GM15510 (cell line): ENCODE measurements around the gene CCDC92B.

Source experiments
- POLR2A ChIP-seq: IDR thresholded peaks from 3 replicates; pipeline ENCODE4 v1.6.1; 2011; ENCODE audit warnings: borderline replicate concordance; ENCODE audit not compliant: insufficient read length; ENCODE audit errors: extremely low read depth

Gene CCDC92B

DNA sequence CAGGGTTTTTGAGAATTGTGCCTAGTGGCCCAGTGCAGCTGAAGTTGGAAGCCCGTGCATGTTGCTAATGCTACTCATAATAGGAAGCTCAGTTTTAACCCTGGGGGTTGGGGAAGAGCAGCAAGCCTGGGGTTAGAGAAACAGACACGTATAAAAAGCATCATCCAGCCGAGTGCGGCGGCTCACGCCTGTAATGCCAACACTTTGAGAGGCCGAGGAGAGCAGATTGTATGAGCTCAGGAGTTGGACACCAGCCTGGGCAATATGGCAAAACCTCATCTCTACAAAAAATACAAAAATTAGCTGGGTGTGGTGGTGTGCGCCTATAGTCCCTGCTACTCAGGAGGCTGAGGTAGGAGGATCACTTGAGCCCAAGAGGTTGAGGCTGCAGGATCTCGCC, 35.6 kb downstream of the CCDC92B start:
- TF ChIP-seq POLR2A, result no peak

DNA sequence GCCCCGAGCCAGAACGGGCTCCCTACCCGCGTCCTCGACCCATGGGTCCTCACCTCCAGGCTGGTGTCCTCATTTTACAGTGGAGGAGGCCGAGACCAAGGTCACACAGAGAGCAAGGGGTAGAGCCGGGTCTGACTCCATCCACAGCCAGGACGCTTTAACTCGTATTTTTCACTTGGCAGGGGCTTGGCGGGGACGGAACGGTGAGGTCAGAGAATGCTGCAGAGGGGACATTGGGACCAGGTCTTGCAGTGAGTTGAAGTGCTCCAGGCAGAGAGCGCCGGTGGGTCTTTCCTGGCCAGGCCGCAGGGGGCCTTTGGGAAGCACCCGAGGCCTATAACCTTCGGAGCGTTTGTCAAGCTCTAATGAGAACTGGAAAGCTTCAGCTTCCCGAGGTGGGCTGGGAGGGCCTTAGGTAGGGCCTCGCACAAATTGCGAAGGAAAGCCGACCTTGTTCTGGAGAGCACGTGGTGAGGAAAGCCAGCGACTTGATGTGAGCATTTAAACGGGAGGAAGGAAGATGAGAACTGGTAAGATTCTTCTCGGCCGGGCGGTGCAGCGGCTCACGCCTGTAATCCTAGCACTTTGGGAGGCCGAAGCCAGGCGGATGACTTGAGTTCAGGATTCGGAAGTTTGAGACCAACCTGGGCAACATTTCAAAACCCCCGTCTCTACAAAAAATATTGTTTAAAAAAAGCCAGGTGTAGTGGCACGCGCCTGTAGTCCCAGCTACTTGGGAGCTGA, 37.0 kb downstream of the CCDC92B start:
- TF ChIP-seq POLR2A, result no peak

DNA sequence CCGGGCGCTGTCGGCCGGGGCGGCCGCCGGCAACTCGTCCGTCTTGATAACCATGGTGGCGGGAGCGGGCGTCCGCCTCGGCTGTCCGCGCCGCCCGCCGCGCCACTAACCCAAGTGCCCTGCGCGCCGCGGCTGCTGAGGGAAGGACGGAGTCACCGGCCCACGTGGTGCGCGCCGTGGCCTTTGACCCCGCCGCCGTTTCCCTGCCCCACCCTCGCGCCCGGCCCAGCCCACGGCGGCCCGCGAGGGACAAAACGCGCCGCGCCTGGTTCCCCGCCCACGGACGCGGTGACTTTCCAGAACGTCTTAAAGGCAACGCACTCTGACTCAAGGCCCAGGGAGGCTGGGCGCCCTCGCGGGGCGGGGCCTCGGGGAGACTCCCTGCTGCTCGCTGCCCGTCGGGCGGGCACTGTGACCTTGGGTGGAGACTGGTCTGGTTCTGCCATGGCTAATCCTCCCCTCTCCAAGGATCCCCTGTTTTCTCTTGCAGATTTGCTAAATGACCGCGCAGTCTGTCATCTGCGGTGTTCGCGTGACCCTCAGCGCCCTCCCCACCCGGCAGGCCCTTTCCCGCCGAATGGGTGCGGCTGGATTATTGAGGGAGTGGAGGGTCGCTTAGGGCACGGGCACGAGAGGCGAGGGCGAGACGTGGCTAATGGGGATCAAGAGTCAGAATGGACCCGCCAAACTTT, 37.7 kb downstream of the CCDC92B start, which contains the start of gene CLUH:
Gene CLUH (minus strand): TSS at position 157 of the 692 bp plus-strand sequence. CDS start 103 bp downstream, at position 54.
- TF ChIP-seq POLR2A, result peak; percentile 79

DNA sequence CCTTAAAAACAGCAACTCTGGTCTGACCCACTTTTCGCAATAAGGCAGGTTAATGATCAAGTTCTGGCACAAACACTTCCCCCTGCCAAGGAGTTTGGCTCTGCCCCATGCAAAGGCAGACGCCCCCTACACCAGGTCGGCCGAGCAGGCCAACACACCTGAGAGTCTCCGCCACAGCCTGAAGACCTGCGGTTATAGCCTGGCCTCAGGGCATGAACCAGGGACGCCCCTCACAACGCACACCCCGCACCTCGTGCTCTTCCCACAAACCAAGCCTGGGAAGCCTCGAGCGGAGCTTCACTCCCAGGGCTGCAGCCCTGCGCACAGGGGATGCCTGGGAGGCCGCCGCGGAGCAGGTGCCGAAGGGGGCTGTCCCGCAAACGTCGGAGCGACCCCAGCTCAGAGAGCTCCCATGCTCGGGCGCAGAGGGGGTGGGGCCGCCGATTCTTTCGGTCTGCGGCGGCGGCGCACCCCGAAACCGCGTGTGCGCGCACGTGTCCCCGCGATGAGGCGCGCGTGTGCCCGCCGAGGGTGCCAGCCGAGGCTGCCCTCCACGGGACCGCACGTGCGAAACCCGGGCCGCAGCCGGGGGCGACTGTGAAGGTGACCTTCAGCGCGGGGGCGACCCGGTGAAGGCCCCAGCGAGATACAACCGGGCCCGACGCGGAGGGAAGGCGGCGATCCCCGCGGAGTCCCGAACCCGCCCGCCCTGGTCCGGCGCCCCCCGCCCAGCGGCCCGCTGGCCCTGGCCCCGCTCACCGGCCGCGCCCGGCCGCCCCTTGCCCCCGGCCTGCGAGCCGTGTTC, 38.4 kb downstream of the CCDC92B start:
- no peak for TF ChIP-seq POLR2A

DNA sequence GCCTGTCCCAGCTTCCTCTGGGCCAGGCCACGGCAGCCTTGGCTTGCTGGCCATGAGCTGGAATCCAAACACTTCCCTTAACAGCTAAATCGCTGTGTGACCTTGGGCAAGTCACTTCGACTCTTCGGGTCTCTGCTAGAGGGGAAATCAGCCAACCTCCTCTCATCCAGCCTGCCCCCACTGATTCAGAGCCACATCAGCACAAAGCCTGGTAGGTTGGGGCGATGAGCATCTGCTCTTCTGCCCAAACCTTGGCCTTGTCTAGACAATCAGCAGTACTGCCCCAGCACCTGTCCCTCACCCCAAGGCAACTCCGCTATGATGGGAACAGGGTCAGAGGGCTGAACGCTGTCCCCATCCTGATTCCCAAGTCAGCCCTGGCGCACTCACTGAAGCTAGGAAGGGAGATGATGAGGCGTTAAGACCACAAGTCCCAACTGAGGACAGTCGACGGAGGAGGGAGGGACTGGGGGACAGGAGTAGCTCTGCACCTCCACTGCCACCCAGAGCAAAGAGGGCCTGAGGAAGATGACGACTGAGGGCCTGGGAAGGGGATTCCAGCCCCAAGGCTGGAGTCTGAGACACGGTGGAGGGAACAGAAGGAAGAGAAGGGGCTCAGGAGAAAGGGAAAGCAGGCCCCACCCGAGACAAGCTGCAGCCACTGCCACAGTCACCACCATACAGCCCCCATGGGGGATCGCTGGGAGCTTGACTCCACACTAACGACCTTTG, 39.2 kb downstream of the CCDC92B start:
- TF ChIP-seq POLR2A, result no peak

DNA sequence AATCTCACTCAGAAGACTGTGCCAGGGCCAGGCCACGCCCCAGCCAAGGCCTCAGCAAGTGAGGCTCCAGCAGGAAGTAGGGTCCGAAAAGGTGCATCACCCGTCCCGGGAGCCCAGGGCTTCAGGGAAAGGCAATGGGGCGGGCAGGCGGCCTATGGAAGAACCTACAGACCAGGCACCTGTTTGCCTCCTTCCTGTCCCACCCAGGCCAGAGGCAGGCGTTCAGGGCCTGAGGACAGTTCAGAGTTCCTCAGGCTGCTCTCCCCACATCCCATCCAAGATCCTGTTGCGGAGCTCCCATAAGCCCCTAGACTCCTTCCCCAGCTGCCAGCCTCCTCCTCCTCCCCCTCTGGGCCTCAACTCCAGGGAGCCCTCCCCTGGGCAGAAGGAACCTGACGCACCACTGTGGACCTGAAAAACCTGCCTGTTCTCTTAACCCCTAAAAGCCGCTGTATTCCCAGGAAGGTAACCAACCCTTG, 40.2 kb downstream of the CCDC92B start:
- TF ChIP-seq POLR2A, result peak; percentile 17

DNA sequence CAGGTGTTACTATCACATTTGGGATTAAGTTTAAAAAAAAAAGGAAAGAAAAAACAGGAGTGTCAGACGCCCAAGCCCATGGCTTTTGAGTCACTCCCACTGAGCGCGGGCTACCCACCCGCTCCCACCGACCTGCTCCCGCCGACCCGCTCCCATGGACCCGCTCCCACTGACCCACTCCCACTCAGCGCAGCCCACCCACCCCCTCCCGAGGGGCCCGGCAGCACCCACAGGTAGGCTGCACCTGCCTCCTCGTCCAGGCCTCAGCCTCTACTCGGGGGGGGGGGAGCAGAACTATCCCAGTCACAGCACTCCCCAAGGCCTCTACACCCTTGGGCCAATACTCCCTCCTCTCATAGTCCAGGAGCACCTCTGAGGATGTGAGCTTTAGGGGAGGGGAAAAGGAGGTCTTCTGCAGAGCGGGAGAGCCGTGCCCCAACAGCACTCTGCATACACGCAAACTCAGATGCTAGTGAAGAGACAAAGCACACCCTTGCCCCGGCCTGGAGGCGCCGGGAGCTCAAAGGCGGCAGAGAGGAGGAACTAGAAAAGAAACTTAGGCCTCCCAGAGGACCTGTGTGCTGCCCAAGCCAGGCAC, 40.8 kb downstream of the CCDC92B start:
- no peak for TF ChIP-seq POLR2A

DNA sequence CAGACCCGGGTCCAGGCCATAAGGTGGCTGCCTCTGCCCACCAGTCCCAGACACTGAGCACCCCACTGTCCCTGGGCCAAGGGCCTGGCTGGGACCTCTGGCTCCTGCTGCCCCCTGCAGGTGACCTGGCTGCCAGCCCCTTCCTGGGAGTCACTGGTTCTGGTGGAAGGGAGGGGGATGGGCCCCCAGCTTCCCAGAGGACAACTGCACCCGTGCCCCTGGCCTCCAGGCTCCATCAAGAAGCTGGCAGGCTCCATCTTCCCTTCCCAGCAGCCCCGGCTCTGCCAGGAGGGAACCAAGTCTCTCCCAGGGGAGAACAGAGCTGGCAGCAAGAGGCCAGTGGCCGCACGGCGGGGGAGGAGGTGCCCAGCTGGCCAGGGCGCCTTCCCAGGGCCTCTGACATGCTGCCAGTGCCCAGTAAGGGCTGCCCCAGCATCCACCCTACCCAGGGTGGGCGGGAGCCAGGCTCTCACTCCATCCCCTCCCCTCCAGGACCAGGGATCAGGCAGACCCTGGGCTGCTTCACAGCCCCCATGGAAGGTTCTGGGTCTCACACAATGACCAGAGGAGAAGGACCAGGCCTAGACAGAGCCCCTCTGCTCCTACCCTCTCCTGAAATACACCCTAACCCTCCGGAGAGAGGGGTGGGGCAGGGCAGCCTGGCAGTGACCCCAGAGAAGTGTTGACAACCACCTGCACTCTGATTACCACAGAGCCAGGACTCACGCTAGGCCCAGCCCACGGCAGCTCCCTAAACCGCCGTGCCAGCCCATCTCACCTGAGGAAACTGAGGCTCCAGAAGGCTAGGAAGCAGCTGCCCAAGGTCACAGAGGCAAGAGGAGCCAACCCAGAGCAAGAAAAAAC, 41.5 kb downstream of the CCDC92B start:
- TF ChIP-seq POLR2A, result no peak

DNA sequence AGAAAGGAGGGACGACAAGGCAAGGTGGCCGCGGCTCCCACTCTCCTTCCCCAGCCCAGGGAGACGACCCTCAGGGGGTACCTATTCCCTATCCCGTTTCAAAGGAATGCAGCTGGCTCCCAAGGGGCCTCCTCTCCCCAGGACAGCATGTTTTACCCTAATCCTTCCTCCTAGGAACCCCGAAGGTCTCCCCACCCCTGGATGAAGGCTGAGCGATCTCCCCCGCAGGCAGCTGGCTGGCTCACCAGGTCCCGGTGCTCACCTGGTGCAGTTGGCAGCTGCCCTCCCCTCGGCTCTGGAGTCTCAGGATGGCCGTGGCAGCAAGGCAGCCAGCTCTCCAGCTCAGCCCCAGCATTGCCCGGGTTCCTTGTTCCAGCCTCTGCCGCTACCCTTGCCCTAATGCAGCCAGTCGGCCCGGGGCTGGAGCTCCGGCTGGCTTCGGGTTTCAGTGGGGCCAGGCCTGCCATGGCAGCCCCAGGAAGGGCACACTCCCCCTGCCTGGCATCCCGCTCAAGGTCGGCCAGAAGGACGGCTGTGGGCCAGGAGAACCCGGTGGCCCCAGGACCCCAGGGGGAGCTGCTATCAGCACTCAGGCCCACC, 42.4 kb downstream of the CCDC92B start:
- TF ChIP-seq POLR2A, result no peak

DNA sequence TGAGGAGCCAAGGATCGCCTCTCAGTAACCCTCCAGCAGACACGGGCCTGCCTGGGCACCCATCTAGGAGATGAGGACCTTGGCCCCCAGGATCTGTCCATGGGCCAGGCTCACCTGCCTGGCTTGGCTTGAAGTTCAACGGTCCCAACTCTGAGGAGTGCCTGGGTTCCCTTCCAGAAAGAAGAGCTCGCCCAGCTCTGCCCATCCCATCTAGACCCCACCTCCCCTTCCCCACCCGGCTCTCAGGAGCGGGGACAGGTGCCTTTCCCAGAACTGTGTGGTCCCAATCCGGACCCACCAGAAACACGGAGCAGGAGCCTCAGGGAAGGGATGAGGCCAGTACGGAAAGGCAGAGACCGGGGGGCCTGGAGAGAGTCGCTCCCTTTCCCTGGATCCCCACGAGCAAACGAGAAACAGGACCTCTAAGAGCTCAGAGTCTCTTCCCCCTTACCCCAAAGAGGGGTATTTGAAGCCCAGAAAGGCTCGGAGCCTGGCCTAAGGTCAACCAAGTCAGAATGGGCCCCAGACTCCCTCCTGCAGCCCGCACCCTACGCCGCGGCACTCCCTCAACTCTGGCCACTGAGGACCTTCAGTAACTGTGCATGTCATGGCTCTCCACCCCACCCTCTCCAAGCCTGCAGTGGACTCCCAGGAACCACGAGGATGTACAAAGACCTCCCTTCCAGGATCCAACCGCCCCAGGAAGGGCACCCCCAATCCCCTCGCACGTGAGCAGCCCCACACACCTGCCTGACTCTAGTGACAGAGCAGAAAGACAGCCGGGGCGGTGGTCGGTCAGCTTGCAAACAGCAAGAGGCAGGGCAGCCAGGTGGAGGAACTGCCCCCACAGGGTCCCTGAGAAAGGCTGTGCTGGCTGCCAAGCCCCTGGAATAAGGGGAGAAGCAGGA, 43.3 kb downstream of the CCDC92B start:
- TF ChIP-seq POLR2A, result no peak

DNA sequence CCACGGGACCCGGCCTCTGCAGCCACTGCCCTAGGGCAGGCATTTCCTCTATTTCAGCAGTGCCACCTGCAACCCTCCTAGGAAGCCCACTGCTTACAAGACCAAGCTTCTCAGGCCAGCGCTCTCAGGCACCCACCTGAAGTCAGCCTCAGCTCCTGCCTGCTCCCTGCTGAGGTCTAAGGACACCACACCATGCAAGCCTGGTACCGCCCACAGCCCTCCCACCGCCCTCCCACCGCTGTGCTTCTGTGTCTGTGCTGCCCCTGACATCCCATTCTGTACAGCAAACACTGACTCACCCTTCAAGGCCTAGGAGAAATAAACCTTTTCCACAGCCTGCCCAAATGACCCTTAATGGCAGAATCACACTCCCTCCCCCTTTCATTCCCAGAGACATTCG, 44.2 kb downstream of the CCDC92B start:
- TF ChIP-seq POLR2A, result no peak

DNA sequence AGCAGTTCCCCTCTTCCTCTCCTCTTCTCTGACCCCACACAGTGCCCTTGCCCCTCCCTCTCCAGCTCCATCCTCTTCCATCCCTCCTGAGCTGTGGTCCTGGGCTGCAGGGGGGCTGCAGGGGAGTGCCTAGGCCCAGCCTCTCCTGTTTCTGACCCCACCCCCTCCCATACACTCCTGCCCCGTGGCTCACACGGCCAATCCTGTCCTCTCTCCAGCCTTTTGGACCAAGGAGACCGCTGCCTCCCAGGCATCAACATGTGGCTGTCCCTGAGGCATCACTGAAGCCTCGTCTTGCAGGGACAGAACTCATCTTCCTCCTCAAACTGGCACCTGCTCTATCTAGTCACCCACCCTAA, 44.6 kb downstream of the CCDC92B start:
- TF ChIP-seq POLR2A, result no peak
